HEK293T (cell line): ENCODE results near the gene FOXR1.
"Not testable (repeated sequence)": the region's sequence is repeated elsewhere in the genome, so short reads cannot be mapped to it uniquely, and the experiment has no call there.

Experiments
- CTCF ChIA-PET: fragments of 350-600 bp; formaldehyde crosslinking; extraction: SDS; loops from one replicate; lab custom pipeline; 2021; ENCODE audit warnings: antibody characterized with exemption, inconsistent platforms; lab: Yijun Ruan, JAX
- POLR2A ChIA-PET: fragments of 350-600 bp; formaldehyde crosslinking; extraction: SDS; loops from one replicate; lab custom pipeline; 2020; ENCODE audit warnings: antibody characterized with exemption, inconsistent platforms; lab: Yijun Ruan, JAX
- DNase-seq: peaks from one replicate; pipeline ENCODE4 v3.0.0; 2012; ENCODE audit warnings: mixed read lengths; ENCODE audit errors: extremely low spot score
- ARNT ChIP-seq: fragments of 450-650 bp; IDR thresholded peaks from 2 replicates; pipeline ENCODE4 v1.6.1; 2017; ENCODE audit warnings: mild to moderate bottlenecking
- BHLHE40 ChIP-seq: fragments of 450-650 bp; IDR thresholded peaks from 2 replicates; pipeline ENCODE4 v1.6.1; 2016; ENCODE audit warnings: mild to moderate bottlenecking, moderate library complexity, borderline replicate concordance
- CTBP1 ChIP-seq: fragments of 450-650 bp; IDR thresholded peaks from 2 replicates; pipeline ENCODE4 v1.6.1; 2016; ENCODE audit warnings: borderline replicate concordance
- ELF4 ChIP-seq: fragments of 450-650 bp; IDR thresholded peaks from 2 replicates; pipeline ENCODE4 v1.6.1; 2017; ENCODE audit warnings: antibody characterized with exemption
- FOXA1 ChIP-seq: fragments of 450-650 bp; IDR thresholded peaks from 2 replicates; pipeline ENCODE4 v1.6.1; 2016; ENCODE audit warnings: mild to moderate bottlenecking
- FOXK2 ChIP-seq: fragments of 450-650 bp; IDR thresholded peaks from 2 replicates; pipeline ENCODE4 v1.6.1; 2016; ENCODE audit warnings: mild to moderate bottlenecking
- FOXM1 ChIP-seq: fragments of 450-650 bp; IDR thresholded peaks from 2 replicates; pipeline ENCODE4 v1.6.1; 2017; ENCODE audit warnings: mild to moderate bottlenecking, borderline replicate concordance
- HDGF ChIP-seq: fragments of 450-650 bp; IDR thresholded peaks from 2 replicates; pipeline ENCODE4 v1.6.1; 2017; ENCODE audit warnings: antibody characterized with exemption, borderline replicate concordance
- L3MBTL2 ChIP-seq: fragments of 450-650 bp; conservative IDR thresholded peaks from 2 replicates; pipeline ENCODE4 v1.6.1; 2016; ENCODE audit warnings: mild to moderate bottlenecking
- LEF1 ChIP-seq: fragments of 450-650 bp; IDR thresholded peaks from 2 replicates; pipeline ENCODE4 v1.6.1; 2017; ENCODE audit warnings: mild to moderate bottlenecking, borderline replicate concordance
- NFRKB ChIP-seq: fragments of 450-650 bp; IDR thresholded peaks from 2 replicates; pipeline ENCODE4 v1.6.1; 2016; ENCODE audit warnings: mild to moderate bottlenecking, moderate library complexity
- SP1 ChIP-seq: fragments of 450-650 bp; IDR thresholded peaks from 2 replicates; pipeline ENCODE4 v1.6.1; 2017
- SUZ12 ChIP-seq: fragments of 450-650 bp; IDR thresholded peaks from 2 replicates; pipeline ENCODE4 v1.6.1; 2016; ENCODE audit warnings: mild to moderate bottlenecking
- TARDBP ChIP-seq: fragments of 450-650 bp; IDR thresholded peaks from 2 replicates; pipeline ENCODE4 v1.6.1; 2016
- ZNF384 ChIP-seq: fragments of 450-650 bp; IDR thresholded peaks from 2 replicates; pipeline ENCODE4 v1.6.1; 2016
- TF ChIP-seq, protein P1 (sequence below): fragments of 450-650 bp; IDR thresholded peaks from 2 replicates; pipeline ENCODE4 v1.6.1; 2016

The FOXR1 gene

DNA sequence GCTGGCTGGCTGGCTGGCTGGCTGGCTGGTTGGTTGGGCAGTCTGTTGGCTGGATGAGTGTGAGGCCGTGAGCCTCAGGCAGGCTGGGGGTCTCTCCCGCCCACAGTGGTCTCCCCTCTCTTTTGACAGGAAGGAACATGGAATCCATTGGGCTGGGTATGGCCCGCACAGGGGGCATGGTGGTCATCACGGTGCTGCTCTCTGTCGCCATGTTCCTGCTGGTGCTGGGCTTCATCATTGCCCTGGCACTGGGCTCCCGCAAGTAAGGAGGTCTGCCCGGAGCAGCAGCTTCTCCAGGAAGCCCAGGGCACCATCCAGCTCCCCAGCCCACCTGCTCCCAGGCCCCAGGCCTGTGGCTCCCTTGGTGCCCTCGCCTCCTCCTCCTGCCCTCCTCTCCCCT lies 13.6 kb upstream of the FOXR1 start:
- no peak for TF ChIP-seq ELF4
- no peak for TF ChIP-seq NFRKB
- no peak for TF ChIP-seq LEF1
- no peak for TF ChIP-seq ZNF384
- no peak for TF ChIP-seq CTBP1
- no peak for TF ChIP-seq BHLHE40
- no peak for TF ChIP-seq FOXK2
- no peak for TF ChIP-seq TARDBP
- no peak for TF ChIP-seq L3MBTL2
- no peak for TF ChIP-seq FOXA1
- TF ChIP-seq SP1, result no peak
- TF ChIP-seq, protein P1, sequence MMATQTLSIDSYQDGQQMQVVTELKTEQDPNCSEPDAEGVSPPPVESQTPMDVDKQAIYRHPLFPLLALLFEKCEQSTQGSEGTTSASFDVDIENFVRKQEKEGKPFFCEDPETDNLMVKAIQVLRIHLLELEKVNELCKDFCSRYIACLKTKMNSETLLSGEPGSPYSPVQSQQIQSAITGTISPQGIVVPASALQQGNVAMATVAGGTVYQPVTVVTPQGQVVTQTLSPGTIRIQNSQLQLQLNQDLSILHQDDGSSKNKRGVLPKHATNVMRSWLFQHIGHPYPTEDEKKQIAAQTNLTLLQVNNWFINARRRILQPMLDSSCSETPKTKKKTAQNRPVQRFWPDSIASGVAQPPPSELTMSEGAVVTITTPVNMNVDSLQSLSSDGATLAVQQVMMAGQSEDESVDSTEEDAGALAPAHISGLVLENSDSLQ, result no peak
- no peak for TF ChIP-seq ARNT
- no peak for TF ChIP-seq FOXM1
- no peak for TF ChIP-seq HDGF
- TF ChIP-seq SUZ12, result no peak
- POLR2A ChIA-PET, result no interaction called here
- CTCF ChIA-PET, result interaction anchor here (0.5 kb wide), 1 partner anchor 19 kb away, joined by 4 read pairs; no protein-coding TSS in a partner anchor
- peak; percentile 5 for DNase-seq

DNA sequence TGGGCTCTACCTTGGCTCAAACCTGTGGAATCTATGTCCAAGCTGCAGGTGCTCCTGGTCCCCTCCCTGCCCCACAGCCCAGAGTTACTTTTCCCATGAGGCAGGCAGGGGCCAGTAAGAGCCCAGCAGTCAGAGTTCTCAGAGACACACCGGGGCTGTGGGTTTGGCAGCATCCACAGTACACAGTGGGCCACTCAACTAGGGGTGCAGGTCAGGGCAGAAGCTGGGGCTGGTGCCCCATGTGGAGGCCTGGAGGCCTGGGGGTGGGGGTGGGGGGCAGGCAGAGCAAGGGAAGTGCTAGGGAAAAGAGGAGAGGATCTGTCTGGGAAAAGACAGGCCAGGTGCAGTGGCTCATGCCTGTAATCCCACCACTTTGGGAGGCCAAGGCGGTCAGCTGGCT lies 13.0 kb upstream of the FOXR1 start:
- DNase-seq, result no peak
- CTCF ChIA-PET, result interaction anchor here (0.5 kb wide), 1 partner anchor 19 kb away, joined by 4 read pairs; no protein-coding TSS in a partner anchor
- TF ChIP-seq HDGF, result no peak
- TF ChIP-seq LEF1, result no peak
- no peak for TF ChIP-seq ZNF384
- no peak for TF ChIP-seq FOXM1
- POLR2A ChIA-PET, result no interaction called here

- ChIA-PET POLR2A (no interaction called here), CTCF (interaction anchor here (0.8 kb wide), 1 partner anchor 10 kb away, joined by 3 read pairs; no protein-coding TSS in a partner anchor)
- no peak for DNase-seq
- TF ChIP-seq FOXM1 (no peak), CTBP1 (no peak), SUZ12 (no peak), ELF4 (no peak), ZNF384 (no peak), HDGF (no peak), L3MBTL2 (no peak)
- TF ChIP-seq, protein P1, result no peak
These were observed 10.4 kb upstream of the FOXR1 start for GRCh38 chr11:118961189-118961588.

- DNase-seq, result peak; percentile 2
- ChIA-PET POLR2A (no interaction called here), CTCF (interaction anchor here (0.8 kb wide), 1 partner anchor 10 kb away, joined by 3 read pairs; no protein-coding TSS in a partner anchor)
- TF ChIP-seq CTBP1, result no peak
- TF ChIP-seq FOXK2, result no peak
- no peak for TF ChIP-seq FOXA1
- TF ChIP-seq L3MBTL2, result no peak
- no peak for TF ChIP-seq LEF1
- no peak for TF ChIP-seq ZNF384
- no peak for TF ChIP-seq NFRKB
- TF ChIP-seq ARNT, result no peak
These were observed 10.0 kb upstream of the FOXR1 start for GRCh38 chr11:118961591-118961990.

GRCh38 chr11:118969508-118969907 lies 2.1 kb upstream of the FOXR1 start:
- POLR2A ChIA-PET, DNase-seq, CTCF ChIA-PET: not testable (repeated sequence)

GRCh38 chr11:118973985-118974384 lies 2.4 kb downstream of the FOXR1 start:
- no peak for DNase-seq
- POLR2A ChIA-PET, result no interaction called here
- CTCF ChIA-PET, result no interaction called here
- TF ChIP-seq HDGF (no peak), BHLHE40 (no peak), SUZ12 (no peak), TARDBP (no peak), LEF1 (no peak), SP1 (no peak)
- TF ChIP-seq, protein P1, result no peak

GRCh38 chr11:118975771-118976709 lies 4.5 kb downstream of the FOXR1 start:
- ChIA-PET CTCF (no interaction called here), POLR2A (no interaction called here)
- TF ChIP-seq L3MBTL2 (no peak), FOXK2 (no peak), TARDBP (no peak), SUZ12 (no peak)
- TF ChIP-seq, protein P1, result peak; percentile 65
- DNase-seq, result no peak
